ENCODE measurements around the gene TACC2.
"Not testable (repeated sequence)": the region's sequence is repeated elsewhere in the genome, so short reads cannot be mapped to it uniquely, and the experiment has no call there.

Gene TACC2

DNA sequence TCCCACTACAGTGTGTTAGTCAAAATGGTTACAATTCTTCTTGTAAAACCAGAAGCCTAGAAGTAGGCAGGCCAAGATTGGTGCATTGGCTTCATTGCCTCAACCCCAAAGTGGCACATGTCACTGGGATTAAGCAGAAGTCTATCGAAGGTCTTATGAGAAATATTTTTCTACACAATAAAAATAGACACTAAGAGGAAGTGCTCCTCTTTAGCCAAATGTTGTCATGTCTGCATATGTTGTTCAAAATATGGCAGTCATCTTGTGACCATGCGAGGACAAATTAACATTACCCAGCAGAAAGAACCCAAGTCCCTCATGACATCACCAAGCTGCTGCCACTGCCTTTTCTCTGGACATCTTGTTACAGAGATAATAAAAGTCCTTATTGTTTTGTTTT lies 7.6 kb upstream of the TACC2 start:
- Histone ChIP-seq H3K4me1 (ENCODE audit: low read depth, poor library complexity, severe bottlenecking) (no peaks in the 10 kb centered on the region), H3K9ac (no peak overlapping the region), H3K4me2 (no peak overlapping the region), H3K27me3 (ENCODE audit: insufficient read depth, low read depth) (no peaks in the 10 kb centered on the region), H4K20me1 (ENCODE audit: insufficient read depth) (no peaks in the 10 kb centered on the region), H3K79me2 (ENCODE audit: insufficient read depth, low read depth) (no peaks in the 10 kb centered on the region), H3K4me3 (IDR thresholded peaks at IDR 0.05; ENCODE audit: insufficient read depth, low read depth, low read length) (no peak overlapping the region), H3K36me3 (ENCODE audit: insufficient read depth) (no peaks in the 10 kb centered on the region), H2AFZ (ENCODE audit: low read depth) (no peak overlapping the region), H3K27ac (no peak overlapping the region)
- TF ChIP-seq, protein P1, sequence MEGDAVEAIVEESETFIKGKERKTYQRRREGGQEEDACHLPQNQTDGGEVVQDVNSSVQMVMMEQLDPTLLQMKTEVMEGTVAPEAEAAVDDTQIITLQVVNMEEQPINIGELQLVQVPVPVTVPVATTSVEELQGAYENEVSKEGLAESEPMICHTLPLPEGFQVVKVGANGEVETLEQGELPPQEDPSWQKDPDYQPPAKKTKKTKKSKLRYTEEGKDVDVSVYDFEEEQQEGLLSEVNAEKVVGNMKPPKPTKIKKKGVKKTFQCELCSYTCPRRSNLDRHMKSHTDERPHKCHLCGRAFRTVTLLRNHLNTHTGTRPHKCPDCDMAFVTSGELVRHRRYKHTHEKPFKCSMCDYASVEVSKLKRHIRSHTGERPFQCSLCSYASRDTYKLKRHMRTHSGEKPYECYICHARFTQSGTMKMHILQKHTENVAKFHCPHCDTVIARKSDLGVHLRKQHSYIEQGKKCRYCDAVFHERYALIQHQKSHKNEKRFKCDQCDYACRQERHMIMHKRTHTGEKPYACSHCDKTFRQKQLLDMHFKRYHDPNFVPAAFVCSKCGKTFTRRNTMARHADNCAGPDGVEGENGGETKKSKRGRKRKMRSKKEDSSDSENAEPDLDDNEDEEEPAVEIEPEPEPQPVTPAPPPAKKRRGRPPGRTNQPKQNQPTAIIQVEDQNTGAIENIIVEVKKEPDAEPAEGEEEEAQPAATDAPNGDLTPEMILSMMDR (conservative IDR thresholded peaks at IDR 0.05; ENCODE audit: low read depth, low read length) = no peak

DNA sequence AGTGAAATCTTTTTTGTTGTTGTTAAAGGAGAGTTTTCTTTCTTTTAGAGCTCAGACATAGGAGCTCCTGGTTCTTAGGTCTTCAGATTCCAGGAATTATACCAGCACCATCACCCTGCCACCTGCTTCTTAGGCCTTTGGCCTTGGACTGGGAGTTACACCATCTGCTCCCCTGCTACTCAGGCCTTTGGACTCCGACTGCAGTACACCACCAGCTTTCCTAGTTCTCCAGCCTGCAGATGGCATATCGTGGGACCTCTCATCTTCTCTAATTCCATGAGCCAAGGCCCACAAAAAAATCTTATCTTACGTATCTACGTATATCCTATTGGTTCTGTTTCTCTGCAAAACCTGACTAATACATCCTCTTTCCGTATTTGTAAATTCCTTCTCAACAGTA lies 5.1 kb upstream of the TACC2 start:
- Histone ChIP-seq H3K27me3 (ENCODE audit: insufficient read depth, low read depth) (no peaks in the 10 kb centered on the region), H3K27ac (no peak overlapping the region), H3K4me3 (IDR thresholded peaks at IDR 0.05; ENCODE audit: insufficient read depth, low read depth, low read length) (no peak overlapping the region), H3K4me1 (ENCODE audit: low read depth, poor library complexity, severe bottlenecking) (no peaks in the 10 kb centered on the region), H3K79me2 (ENCODE audit: insufficient read depth, low read depth) (no peaks in the 10 kb centered on the region), H3K4me2 (no peak overlapping the region), H3K9ac (no peak overlapping the region), H3K36me3 (ENCODE audit: insufficient read depth) (no peaks in the 10 kb centered on the region), H4K20me1 (ENCODE audit: insufficient read depth) (no peaks in the 10 kb centered on the region), H2AFZ (ENCODE audit: low read depth) (no peak overlapping the region)
- TF ChIP-seq, protein P1 (conservative IDR thresholded peaks at IDR 0.05; ENCODE audit: low read depth, low read length) = no peak

DNA sequence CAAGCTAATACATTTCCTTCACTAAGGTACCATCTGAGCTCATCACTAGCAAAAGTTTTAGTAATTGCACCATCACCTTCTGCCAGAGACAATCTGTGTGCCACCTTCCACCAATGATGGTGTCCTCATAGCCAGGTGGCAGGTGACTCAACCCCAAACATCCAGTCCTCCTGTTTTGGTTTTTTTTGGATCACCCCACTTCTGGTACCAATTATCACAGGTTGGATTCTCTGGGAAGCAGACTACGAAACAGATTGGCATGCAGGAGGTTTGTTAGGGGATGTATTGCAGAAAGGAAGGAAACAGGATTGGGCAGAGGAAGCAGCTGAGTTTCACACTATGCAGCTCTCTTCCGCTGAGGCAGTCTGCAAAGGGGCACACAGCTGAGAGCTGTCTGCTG lies 4.5 kb upstream of the TACC2 start:
- Histone ChIP-seq H3K79me2 (ENCODE audit: insufficient read depth, low read depth) (no peaks in the 10 kb centered on the region), H3K9ac (no peak overlapping the region), H4K20me1 (ENCODE audit: insufficient read depth) (no peaks in the 10 kb centered on the region), H3K4me2 (no peak overlapping the region), H3K4me1 (ENCODE audit: low read depth, poor library complexity, severe bottlenecking) (no peaks in the 10 kb centered on the region), H2AFZ (ENCODE audit: low read depth) (no peak overlapping the region), H3K4me3 (IDR thresholded peaks at IDR 0.05; ENCODE audit: insufficient read depth, low read depth, low read length) (no peak overlapping the region), H3K27ac (no peak overlapping the region), H3K27me3 (ENCODE audit: insufficient read depth, low read depth) (no peaks in the 10 kb centered on the region), H3K36me3 (ENCODE audit: insufficient read depth) (no peaks in the 10 kb centered on the region)
- TF ChIP-seq, protein P1 (conservative IDR thresholded peaks at IDR 0.05; ENCODE audit: low read depth, low read length) = no peak

DNA sequence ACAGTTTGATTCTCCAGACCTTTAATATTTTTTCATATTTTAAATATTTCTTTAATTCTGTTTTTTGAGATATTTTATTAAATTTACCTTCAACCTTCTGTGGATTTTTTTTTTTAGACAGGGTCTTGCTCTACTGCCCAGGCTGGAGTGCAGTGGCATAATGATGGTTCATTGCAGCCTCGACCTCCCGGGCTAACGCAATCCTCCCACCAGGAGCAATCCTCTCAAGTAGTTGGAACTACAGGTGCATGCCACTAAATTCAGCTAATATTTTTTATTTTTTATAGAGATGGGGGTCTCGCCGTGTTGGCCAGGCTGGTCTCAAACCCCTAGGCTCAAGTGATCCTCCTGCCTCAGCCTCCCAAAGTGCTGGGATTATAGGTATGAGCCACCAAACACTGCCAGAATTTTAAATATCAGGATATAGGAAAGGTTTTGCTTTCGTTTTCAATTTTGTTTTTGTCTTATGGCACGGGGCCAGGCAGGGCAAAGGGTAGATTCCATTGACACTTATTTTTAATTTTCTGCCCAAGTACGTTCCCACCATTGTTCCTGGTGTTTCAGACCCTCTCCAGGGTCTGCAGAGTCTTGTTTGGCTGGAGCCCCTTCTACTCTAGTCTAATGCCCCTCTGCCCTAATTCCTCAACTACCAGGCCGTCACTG lies 1.2 kb downstream of the TACC2 start:
- Histone ChIP-seq H2AFZ (ENCODE audit: low read depth) (no peak overlapping the region), H3K27ac (no peak overlapping the region), H3K4me1 (ENCODE audit: low read depth, poor library complexity, severe bottlenecking) (no peaks in the 10 kb centered on the region), H3K9ac (no peak overlapping the region), H4K20me1 (ENCODE audit: insufficient read depth) (no peaks in the 10 kb centered on the region), H3K4me2 (no peak overlapping the region), H3K27me3 (ENCODE audit: insufficient read depth, low read depth) (no peaks in the 10 kb centered on the region), H3K79me2 (ENCODE audit: insufficient read depth, low read depth) (no peaks in the 10 kb centered on the region), H3K4me3 (IDR thresholded peaks at IDR 0.05; ENCODE audit: insufficient read depth, low read depth, low read length) (no peak overlapping the region), H3K36me3 (ENCODE audit: insufficient read depth) (no peaks in the 10 kb centered on the region)
- TF ChIP-seq, protein P1 (conservative IDR thresholded peaks at IDR 0.05; ENCODE audit: low read depth, low read length) = no peak

DNA sequence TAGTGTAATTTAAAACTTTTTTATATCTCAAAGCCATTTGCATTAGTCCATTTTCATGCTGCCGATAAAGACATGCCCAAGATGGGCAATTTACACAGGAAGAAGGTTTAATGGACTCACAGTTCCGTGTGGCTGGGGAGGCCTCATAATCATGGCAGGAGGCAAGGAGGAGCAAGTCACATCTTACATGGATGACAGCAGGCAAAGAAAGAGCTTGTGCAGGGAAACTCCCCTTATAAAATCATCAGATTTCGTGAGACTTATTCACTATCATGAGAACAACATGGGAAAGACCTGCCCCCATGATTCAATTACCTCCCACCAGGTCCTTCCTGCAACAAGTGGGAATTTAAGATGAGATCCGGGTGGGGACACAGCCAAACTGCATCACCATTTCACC lies 2.8 kb downstream of the TACC2 start:
- not testable (repeated sequence) for H3K4me1 ChIP-seq (ENCODE audit: low read depth, poor library complexity, severe bottlenecking); H3K4me2 ChIP-seq; H4K20me1 ChIP-seq (ENCODE audit: insufficient read depth); H2AFZ ChIP-seq (ENCODE audit: low read depth); H3K79me2 ChIP-seq (ENCODE audit: insufficient read depth, low read depth); H3K27ac ChIP-seq; H3K36me3 ChIP-seq (ENCODE audit: insufficient read depth); H3K4me3 ChIP-seq (IDR thresholded peaks at IDR 0.05; ENCODE audit: insufficient read depth, low read depth, low read length); H3K27me3 ChIP-seq (ENCODE audit: insufficient read depth, low read depth); H3K9ac ChIP-seq
